ENCODE data around the gene HSPB9. TPM values are rescaled to one million over a fixed set of nuclear protein-coding genes. Genes with fewer than 3 reads are reported as not detected.

HSPB9 gene
- total and polyA plus RNA-seq, 4 donors: 0.03 to 0.20 (median 0.18) TPM; not detected in 1

- Histone ChIP-seq H3K9me3 (ENCODE audit: control insufficient read depth in 4 of 4, insufficient read depth in 3 of 4, low read length in 3 of 4) (no peaks in the 10 kb centered on the region), H3K36me3 (ENCODE audit: control insufficient read depth in 4 of 4, insufficient read depth in 4 of 4, low read length in 4 of 4) (peaks cover 0 to 24% (median under 1%) of the 10 kb centered on the region in 4 donors), H3K27me3 (ENCODE audit: control insufficient read depth in 3 of 3, insufficient read depth in 3 of 3, low read length in 2 of 3) (no peaks in the 10 kb centered on the region), H3K4me3 (no peak overlapping the region), H3K9ac (ENCODE audit: insufficient read depth in 1 of 2, low read length in 2 of 2) (no peak overlapping the region), H3K4me1 (ENCODE audit: control insufficient read depth in 5 of 5, insufficient read depth in 5 of 5, low read length in 5 of 5) (peaks cover 0 to 3% (median 0%) of the 10 kb centered on the region in 5 donors), H3K27ac (ENCODE audit: low read depth in 1 of 2, low read length in 1 of 2) (no peak overlapping the region)
- 79 to 86% methylated on average over 3 of the region's 3 CpGs for WGBS, 2 donors
- no peak for TF ChIP-seq CTCF (IDR thresholded peaks at IDR 0.05; ENCODE audit: control extremely low read depth, extremely low read depth)
- no peak for ATAC-seq (ENCODE audit: insufficient read depth, low FRiP score)
- no peak for DNase-seq
Measured at GRCh38 chr17:42104264-42104663, 18.3 kb upstream of the HSPB9 start.

GRCh38 chr17:42106009-42106408 lies 16.6 kb upstream of the HSPB9 start:
- DNase-seq (no peak), ATAC-seq (ENCODE audit: insufficient read depth, low FRiP score) (no peak)
- Histone ChIP-seq H3K4me3 (no peak overlapping the region), H3K9me3 (ENCODE audit: control insufficient read depth in 4 of 4, insufficient read depth in 3 of 4, low read length in 3 of 4) (no peaks in the 10 kb centered on the region), H3K36me3 (ENCODE audit: control insufficient read depth in 4 of 4, insufficient read depth in 4 of 4, low read length in 4 of 4) (peaks cover 0 to 24% (median 3%) of the 10 kb centered on the region in 4 donors), H3K27ac (ENCODE audit: low read depth in 1 of 2, low read length in 1 of 2) (no peak overlapping the region), H3K27me3 (ENCODE audit: control insufficient read depth in 3 of 3, insufficient read depth in 3 of 3, low read length in 2 of 3) (no peaks in the 10 kb centered on the region), H3K9ac (ENCODE audit: insufficient read depth in 1 of 2, low read length in 2 of 2) (no peak overlapping the region), H3K4me1 (ENCODE audit: control insufficient read depth in 5 of 5, insufficient read depth in 5 of 5, low read length in 5 of 5) (peaks cover 0 to 3% (median 0%) of the 10 kb centered on the region in 5 donors)
- no peak for TF ChIP-seq CTCF (IDR thresholded peaks at IDR 0.05; ENCODE audit: control extremely low read depth, extremely low read depth)
- 90 to 97% methylated on average over 2 of the region's 2 CpGs for WGBS, 2 donors

GRCh38 chr17:42107124-42107523 lies 15.5 kb upstream of the HSPB9 start:
- no peak overlapping the region for H3K4me3 ChIP-seq
- 65 to 77% methylated on average over 6 of the region's 6 CpGs for WGBS, 2 donors
- DNase-seq (no peak), ATAC-seq (ENCODE audit: insufficient read depth, low FRiP score) (no peak)
- H3K36me3 ChIP-seq (ENCODE audit: control insufficient read depth in 4 of 4, insufficient read depth in 4 of 4, low read length in 4 of 4): peaks cover 0 to 24% (median 3%) of the 10 kb centered on the region in 4 donors
- H3K27ac ChIP-seq (ENCODE audit: low read depth in 1 of 2, low read length in 1 of 2): no peak overlapping the region
- H3K9me3 ChIP-seq (ENCODE audit: control insufficient read depth in 4 of 4, insufficient read depth in 3 of 4, low read length in 3 of 4): no peaks in the 10 kb centered on the region
- H3K27me3 ChIP-seq (ENCODE audit: control insufficient read depth in 3 of 3, insufficient read depth in 3 of 3, low read length in 2 of 3): no peaks in the 10 kb centered on the region
- H3K4me1 ChIP-seq (ENCODE audit: control insufficient read depth in 5 of 5, insufficient read depth in 5 of 5, low read length in 5 of 5): peaks cover 0 to 11% (median 0%) of the 10 kb centered on the region in 5 donors
- H3K9ac ChIP-seq (ENCODE audit: insufficient read depth in 1 of 2, low read length in 2 of 2): no peak overlapping the region
- TF ChIP-seq CTCF (IDR thresholded peaks at IDR 0.05; ENCODE audit: control extremely low read depth, extremely low read depth): no peak

All from lung (tissue), 12 donors.